OCI-LY3 (cell line): ENCODE measurements around the gene PDGFRA.

Experiments
- H2AFZ ChIP-seq: fragments of 200-600, 300-600 bp; shearing (Covaris generic); 2 replicates; pipeline ENCODE4 v1.6.0; 2014; ENCODE audit warnings: antibody characterized with exemption, low read depth, low read length
- H3K27ac ChIP-seq: fragments of 200-600, 300-600 bp; sonication (generic); 2 replicates; pipeline ENCODE4 v1.5.1; 2014; ENCODE audit warnings: mild to moderate bottlenecking, low read length, moderate library complexity, mixed read lengths
- H3K27me3 ChIP-seq: fragments of 200-600, 300-600 bp; sonication (generic); 2 replicates; pipeline ENCODE4 v1.6.1; 2014; ENCODE audit warnings: low read depth, low read length, mixed read lengths
- H3K36me3 ChIP-seq: fragments of 200-600, 300-600 bp; sonication (generic); replicated peaks from 2 replicates; pipeline ENCODE3; 2014; ENCODE audit warnings: low read depth, low read length, mixed read lengths
- H3K4me1 ChIP-seq: fragments of 300-600, 200-600 bp; sonication (generic); 2 replicates; pipeline ENCODE4 v1.6.1; 2014; ENCODE audit warnings: low read length, mixed read lengths
- H3K4me2 ChIP-seq: fragments of 200-600, 300-600 bp; sonication (generic); 2 replicates; pipeline ENCODE4 v1.6.1; 2014; ENCODE audit warnings: low read length, mixed read lengths
- H3K4me3 ChIP-seq: fragments of 300-600, 200-600 bp; sonication (generic); 2 replicates; pipeline ENCODE4 v1.5.1; 2014; ENCODE audit warnings: antibody characterized with exemption, mild to moderate bottlenecking, low read length, moderate library complexity
- H3K79me2 ChIP-seq: fragments of 300-600, 200-600 bp; shearing (Covaris generic); 2 replicates; pipeline ENCODE4 v1.6.1; 2014; ENCODE audit warnings: mild to moderate bottlenecking, low read length, mixed read lengths
- H3K9ac ChIP-seq: fragments of 300-600, 200-600 bp; shearing (Covaris generic); 2 replicates; pipeline ENCODE4 v1.6.0; 2014; ENCODE audit warnings: mild to moderate bottlenecking, low read length, moderate library complexity
- H3K9me3 ChIP-seq: fragments of 200-600, 300-600 bp; shearing (Covaris generic); 2 replicates; pipeline ENCODE4 v1.6.1; 2014; ENCODE audit warnings: low read length, mixed read lengths; ENCODE audit not compliant: insufficient read depth
- H4K20me1 ChIP-seq: fragments of 200-600, 300-600 bp; sonication (generic); 2 replicates; pipeline ENCODE4 v1.6.1; 2016; ENCODE audit warnings: low read length, mixed read lengths; ENCODE audit not compliant: insufficient read depth
- CTCF ChIP-seq: fragments of 200-600, 300-600 bp; sonication (generic); IDR thresholded peaks from 2 replicates; pipeline ENCODE4 v1.5.1; 2014; ENCODE audit warnings: antibody characterized with exemption, low read length, low read depth
- EZH2phosphoT487 ChIP-seq: fragments of 200-600 bp; shearing (Covaris generic); IDR thresholded peaks from 2 replicates; pipeline ENCODE4 v1.6.1; 2018; ENCODE audit warnings: antibody characterized with exemption, mixed run types, low read depth

The PDGFRA gene

GRCh38 chr4:54254116-54254914, 25.2 kb downstream of the PDGFRA start:
- no peak for TF ChIP-seq EZH2phosphoT487
- Histone ChIP-seq H3K9ac (no peak overlapping the region), H3K9me3 (no peaks in the 10 kb centered on the region), H3K4me1 (peaks cover 8% of the 10 kb centered on the region), H3K27me3 (no peaks in the 10 kb centered on the region), H3K4me2 (no peak overlapping the region), H3K79me2 (no peaks in the 10 kb centered on the region), H4K20me1 (no peaks in the 10 kb centered on the region), H3K36me3 (no peaks in the 10 kb centered on the region), H3K4me3 (no peak overlapping the region), H2AFZ (peak overlapping the region; percentile 44; the same call in 1 of the 2 replicates), H3K27ac (no peak overlapping the region)

DNA sequence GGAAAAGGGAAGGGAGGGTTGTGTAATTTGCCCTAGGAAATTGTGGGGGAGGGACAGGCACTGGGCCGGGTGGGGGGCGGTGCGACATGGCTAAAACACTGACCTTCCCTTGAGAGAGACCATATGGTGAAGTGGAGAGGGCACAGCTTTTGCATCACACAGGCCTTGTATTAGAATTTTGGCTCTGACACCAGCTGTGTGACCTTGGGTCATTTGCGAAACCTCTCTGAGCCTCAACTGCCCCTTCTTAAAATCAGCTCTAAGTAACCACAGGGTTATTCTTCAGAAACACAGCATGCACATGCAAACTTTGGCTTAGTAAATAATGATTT, 25.8 kb downstream of the PDGFRA start:
- H3K27me3 ChIP-seq, result no peaks in the 10 kb centered on the region
- no peak overlapping the region for H3K9ac ChIP-seq
- no peak overlapping the region for H2AFZ ChIP-seq
- H3K4me2 ChIP-seq, result no peak overlapping the region
- no peaks in the 10 kb centered on the region for H4K20me1 ChIP-seq
- peaks cover 8% of the 10 kb centered on the region for H3K4me1 ChIP-seq
- no peak overlapping the region for H3K27ac ChIP-seq
- no peak for TF ChIP-seq CTCF
- TF ChIP-seq EZH2phosphoT487, result no peak
- H3K36me3 ChIP-seq, result no peaks in the 10 kb centered on the region
- H3K79me2 ChIP-seq, result no peaks in the 10 kb centered on the region
- no peaks in the 10 kb centered on the region for H3K9me3 ChIP-seq
- H3K4me3 ChIP-seq, result no peak overlapping the region

- Histone ChIP-seq H3K27ac (no peak overlapping the region), H3K4me1 (peaks cover 8% of the 10 kb centered on the region), H2AFZ (no peak overlapping the region), H3K9me3 (no peaks in the 10 kb centered on the region), H3K36me3 (no peaks in the 10 kb centered on the region), H3K4me2 (no peak overlapping the region), H4K20me1 (no peaks in the 10 kb centered on the region), H3K79me2 (no peaks in the 10 kb centered on the region), H3K27me3 (no peaks in the 10 kb centered on the region), H3K9ac (no peak overlapping the region), H3K4me3 (no peak overlapping the region)
- TF ChIP-seq EZH2phosphoT487 (no peak), CTCF (no peak)
These were observed 26.8 kb downstream of the PDGFRA start for GRCh38 chr4:54255881-54256280.

- Histone ChIP-seq H2AFZ (no peak overlapping the region), H3K4me3 (no peak overlapping the region), H3K36me3 (no peaks in the 10 kb centered on the region), H3K4me1 (peaks cover 8% of the 10 kb centered on the region), H4K20me1 (no peaks in the 10 kb centered on the region), H3K4me2 (no peak overlapping the region), H3K9me3 (no peaks in the 10 kb centered on the region), H3K9ac (no peak overlapping the region), H3K27ac (no peak overlapping the region), H3K27me3 (no peaks in the 10 kb centered on the region), H3K79me2 (no peaks in the 10 kb centered on the region)
- TF ChIP-seq EZH2phosphoT487 (no peak), CTCF (no peak)
These were observed 27.7 kb downstream of the PDGFRA start for GRCh38 chr4:54256491-54257486.
